ENCODE data around the gene DIP2C. TPM values are rescaled to one million over a fixed set of nuclear protein-coding genes. Genes with fewer than 3 reads are reported as not detected.

DIP2C gene
- total RNA-seq, 1 experiment from 2014 or later = 11.4 TPM

GRCh38 chr10:712089-712488, 22.6 kb upstream of the DIP2C start:
- Histone ChIP-seq H3K4me3 (ENCODE audit: low read depth, low read length) (no peak overlapping the region), H3K9me3 (no peaks in the 10 kb centered on the region), H3K4me1 (peaks cover 20% of the 10 kb centered on the region), H3K27me3 (replicated peaks; ENCODE audit: control insufficient read depth, insufficient read depth, low read length) (no peaks in the 10 kb centered on the region), H3K36me3 (ENCODE audit: control insufficient read depth, insufficient read depth, low read length) (no peaks in the 10 kb centered on the region)
- Mint-ChIP-seq H3K4me3 (ENCODE audit: unreplicated experiment) (peak overlapping the region; percentile 18), H3K36me3 (ENCODE audit: insufficient read depth, unreplicated experiment) (no peaks in the 10 kb centered on the region), H3K4me1 (ENCODE audit: low read depth, unreplicated experiment) (peaks cover 30% of the 10 kb centered on the region), H3K27me3 (ENCODE audit: insufficient read depth, unreplicated experiment) (peaks cover 3% of the 10 kb centered on the region), H3K27ac (ENCODE audit: unreplicated experiment) (peak overlapping the region; percentile 84), H3K9me3 (ENCODE audit: unreplicated experiment) (no peaks in the 10 kb centered on the region)
- POLR2A ChIA-PET = no interaction called here
- BruUV-seq (replicated peaks) = no TSS peak
- intact Hi-C loops (cut with micrococcal nuclease; ENCODE audit: unreplicated experiment) = no loop called here
- CTCF ChIA-PET = no interaction called here
- TF ChIP-seq CTCF (IDR thresholded peaks at IDR 0.05; ENCODE audit: insufficient read depth in 1 of 2, low read depth in 1 of 2, low read length in 1 of 2, severe bottlenecking in 1 of 2, unreplicated experiment in 1 of 2) = no peak
- DNase-seq = peak; percentile 86 to 89

GRCh38 chr10:707861-708260, 18.4 kb upstream of the DIP2C start:
- Mint-ChIP-seq H3K36me3 (ENCODE audit: insufficient read depth, unreplicated experiment) (no peaks in the 10 kb centered on the region), H3K4me1 (ENCODE audit: low read depth, unreplicated experiment) (peaks cover 12% of the 10 kb centered on the region), H3K27me3 (ENCODE audit: insufficient read depth, unreplicated experiment) (peaks cover 15% of the 10 kb centered on the region), H3K4me3 (ENCODE audit: unreplicated experiment) (no peak overlapping the region), H3K27ac (ENCODE audit: unreplicated experiment) (no peak overlapping the region), H3K9me3 (ENCODE audit: unreplicated experiment) (no peaks in the 10 kb centered on the region)
- ChIA-PET CTCF (no interaction called here), POLR2A (no interaction called here)
- intact Hi-C loops (cut with micrococcal nuclease; ENCODE audit: unreplicated experiment) = no loop called here
- Histone ChIP-seq H3K9me3 (peaks cover 4% of the 10 kb centered on the region; the same call in 1 of the 2 replicates), H3K4me1 (peaks cover 13% of the 10 kb centered on the region), H3K27me3 (replicated peaks; ENCODE audit: control insufficient read depth, insufficient read depth, low read length) (no peaks in the 10 kb centered on the region), H3K36me3 (ENCODE audit: control insufficient read depth, insufficient read depth, low read length) (no peaks in the 10 kb centered on the region), H3K4me3 (ENCODE audit: low read depth, low read length) (no peak overlapping the region)
- DNase-seq = no peak
- no peak for TF ChIP-seq CTCF (IDR thresholded peaks at IDR 0.05; ENCODE audit: insufficient read depth in 1 of 2, low read depth in 1 of 2, low read length in 1 of 2, severe bottlenecking in 1 of 2, unreplicated experiment in 1 of 2)
- no TSS peak for BruUV-seq (replicated peaks)

- BruUV-seq (replicated peaks) = no TSS peak
- H3K27me3 Mint-ChIP-seq (ENCODE audit: insufficient read depth, unreplicated experiment) = peaks cover 17% of the 10 kb centered on the region
- CTCF ChIA-PET = no interaction called here
Observed at GRCh38 chr10:707456-707855, 18.0 kb upstream of the DIP2C start.

More at GRCh38 chr10:707456-707855, 18.0 kb upstream of the DIP2C start:
- H3K4me3 ChIP-seq (ENCODE audit: low read depth, low read length) = no peak overlapping the region
- POLR2A ChIA-PET = no interaction called here
- peaks cover 4% of the 10 kb centered on the region; the same call in 1 of the 2 replicates for H3K9me3 ChIP-seq
- H3K4me1 ChIP-seq = peaks cover 9% of the 10 kb centered on the region
- no peak for DNase-seq
- Mint-ChIP-seq H3K27ac (ENCODE audit: unreplicated experiment) (no peak overlapping the region), H3K9me3 (ENCODE audit: unreplicated experiment) (no peaks in the 10 kb centered on the region), H3K36me3 (ENCODE audit: insufficient read depth, unreplicated experiment) (no peaks in the 10 kb centered on the region), H3K4me3 (ENCODE audit: unreplicated experiment) (no peak overlapping the region), H3K4me1 (ENCODE audit: low read depth, unreplicated experiment) (peaks cover 8% of the 10 kb centered on the region)
- H3K36me3 ChIP-seq (ENCODE audit: control insufficient read depth, insufficient read depth, low read length) = no peaks in the 10 kb centered on the region
- intact Hi-C loops (cut with micrococcal nuclease; ENCODE audit: unreplicated experiment) = no loop called here
- TF ChIP-seq CTCF (IDR thresholded peaks at IDR 0.05; ENCODE audit: insufficient read depth in 1 of 2, low read depth in 1 of 2, low read length in 1 of 2, severe bottlenecking in 1 of 2, unreplicated experiment in 1 of 2) = no peak
- H3K27me3 ChIP-seq (replicated peaks; ENCODE audit: control insufficient read depth, insufficient read depth, low read length) = no peaks in the 10 kb centered on the region
